Activated naive CD4-positive, alpha-beta T cell treated with anti-CD3 and anti-CD28 coated beads for 36 hours (primary cell): ENCODE data around the gene TBL1XR1. TPM values are rescaled to one million over a fixed set of nuclear protein-coding genes. Genes with fewer than 3 reads are reported as not detected.
"Not testable (repeated sequence)": the region's sequence is repeated elsewhere in the genome, so short reads cannot be mapped to it uniquely, and the experiment has no call there.

Experiments
- CTCF ChIA-PET: fragments of 350-600 bp; sonication (Branson Sonifier 250); formaldehyde crosslinking; loops from one replicate; lab custom pipeline; 2021; ENCODE audit warnings: antibody characterized with exemption; lab: Charles Lee
- DNase-seq: peaks from one replicate; pipeline ENCODE4 v3.0.0-alpha.2; 2020
- H3K27ac Mint-ChIP-seq: one replicate; pipeline ENCODE4 v1.8.0; 2021; ENCODE audit warnings: mild to moderate bottlenecking, mixed read lengths
- H3K27me3 Mint-ChIP-seq: one replicate; pipeline ENCODE4 v1.8.0; 2021; ENCODE audit warnings: low read depth, mixed read lengths
- H3K36me3 Mint-ChIP-seq: one replicate; pipeline ENCODE4 v1.8.0; 2021; ENCODE audit warnings: low read depth, mixed read lengths
- H3K4me1 Mint-ChIP-seq: one replicate; pipeline ENCODE4 v1.8.0; 2021; ENCODE audit warnings: low read depth, mixed read lengths
- H3K4me3 Mint-ChIP-seq: one replicate; pipeline ENCODE4 v1.8.0; 2021; ENCODE audit warnings: mild to moderate bottlenecking, moderate library complexity, mixed read lengths
- H3K9me3 Mint-ChIP-seq: one replicate; pipeline ENCODE4 v1.8.0; 2021; ENCODE audit warnings: mixed read lengths
- intact Hi-C: fragments of 100-400 bp; cut with micrococcal nuclease; formaldehyde crosslinking; loops from one replicate; pipeline ENCODE4 v1.15.1; 2023
- total RNA-seq, 2 experiments: library from RNA; stranded (reverse); gene quantifications; one replicate each; pipeline ENCODE4 v1.2.3, GENCODE V29; 2021

The TBL1XR1 gene
- total RNA-seq, 2 experiments from 2014 or later: 149 to 162 TPM

GRCh38 chr3:177177749-177178221 is 19.5 kb downstream of the TBL1XR1 start:
- CTCF ChIA-PET: interaction anchor here (0.6 to 1.2 kb wide), 4 partner anchors 8 to 164 kb away, joined by 3 to 4 read pairs (median 4); no protein-coding TSS in a partner anchor
- no peak for DNase-seq
- Mint-ChIP-seq H3K36me3 (peaks cover 19% of the 10 kb centered on the region), H3K27ac (no peak overlapping the region), H3K9me3 (peaks cover 3% of the 10 kb centered on the region), H3K27me3 (no peaks in the 10 kb centered on the region), H3K4me1 (peaks cover 62% of the 10 kb centered on the region), H3K4me3 (no peak overlapping the region)
- intact Hi-C loops: no loop called here

- Mint-ChIP-seq H3K27ac (no peak overlapping the region), H3K9me3 (peaks cover 3% of the 10 kb centered on the region), H3K36me3 (peaks cover 27% of the 10 kb centered on the region), H3K4me1 (peaks cover 57% of the 10 kb centered on the region), H3K27me3 (no peaks in the 10 kb centered on the region), H3K4me3 (no peak overlapping the region)
- intact Hi-C loops: no loop called here
- CTCF ChIA-PET: interaction anchor here (0.7 to 1.1 kb wide), 2 partner anchors 8 to 92 kb away, joined by 3 to 4 read pairs; no protein-coding TSS in a partner anchor
- DNase-seq: no peak
Observed at GRCh38 chr3:177174607-177175170, 22.6 kb downstream of the TBL1XR1 start.

- Mint-ChIP-seq H3K27ac (no peak overlapping the region), H3K9me3 (no peaks in the 10 kb centered on the region), H3K4me1 (peaks cover 60% of the 10 kb centered on the region), H3K27me3 (no peaks in the 10 kb centered on the region), H3K36me3 (peaks cover 35% of the 10 kb centered on the region), H3K4me3 (no peak overlapping the region)
- intact Hi-C loops: no loop called here
- CTCF ChIA-PET: interaction anchor here (0.8 to 1.2 kb wide), 2 partner anchors 8 to 15 kb away, joined by 3 read pairs; no protein-coding TSS in a partner anchor
- DNase-seq: no peak
Observed at GRCh38 chr3:177169936-177170722, 27.2 kb downstream of the TBL1XR1 start.

- Mint-ChIP-seq H3K36me3 (peaks cover 45% of the 10 kb centered on the region), H3K27ac (no peak overlapping the region), H3K4me1 (peaks cover 54% of the 10 kb centered on the region), H3K27me3 (no peaks in the 10 kb centered on the region), H3K9me3 (no peaks in the 10 kb centered on the region), H3K4me3 (no peak overlapping the region)
- DNase-seq: no peak
- intact Hi-C loops: no loop called here
- CTCF ChIA-PET: interaction anchor here (0.7 kb wide), 1 partner anchor 682 kb away, joined by 3 read pairs; no protein-coding TSS in a partner anchor
Observed at GRCh38 chr3:177168431-177168830, 28.9 kb downstream of the TBL1XR1 start.

GRCh38 chr3:177162742-177163141 is 34.5 kb downstream of the TBL1XR1 start:
- H3K27ac Mint-ChIP-seq: no peak overlapping the region
- DNase-seq: no peak
- CTCF ChIA-PET: no interaction called here
- H3K9me3 Mint-ChIP-seq: peaks cover 2% of the 10 kb centered on the region
- H3K4me3 Mint-ChIP-seq: no peak overlapping the region
- intact Hi-C loops: no loop called here
- peaks cover 44% of the 10 kb centered on the region for H3K4me1 Mint-ChIP-seq
- no peaks in the 10 kb centered on the region for H3K27me3 Mint-ChIP-seq
- H3K36me3 Mint-ChIP-seq: peaks cover 51% of the 10 kb centered on the region

- CTCF ChIA-PET: interaction anchor here (0.6 kb wide), 1 partner anchor 39 kb away, joined by 7 read pairs; no protein-coding TSS in a partner anchor
- not testable (repeated sequence) for H3K27ac Mint-ChIP-seq, H3K4me3 Mint-ChIP-seq
Observed at GRCh38 chr3:177161603-177162002, 35.7 kb downstream of the TBL1XR1 start.

GRCh38 chr3:177158461-177158860 is 38.8 kb downstream of the TBL1XR1 start:
- intact Hi-C loops: no loop called here
- peaks cover 23% of the 10 kb centered on the region for H3K36me3 Mint-ChIP-seq
- H3K9me3 Mint-ChIP-seq: peaks cover 2% of the 10 kb centered on the region
- CTCF ChIA-PET: interaction anchor here (1.1 to 1.6 kb wide), 2 partner anchors 34 to 109 kb away, joined by 4 to 5 read pairs; no protein-coding TSS in a partner anchor
- no peaks in the 10 kb centered on the region for H3K27me3 Mint-ChIP-seq
- no peak overlapping the region for H3K27ac Mint-ChIP-seq
- H3K4me3 Mint-ChIP-seq: no peak overlapping the region
- H3K4me1 Mint-ChIP-seq: peaks cover 36% of the 10 kb centered on the region
- DNase-seq: no peak

More at GRCh38 chr3:177161603-177162002, 35.7 kb downstream of the TBL1XR1 start:
- peaks cover 42% of the 10 kb centered on the region for H3K36me3 Mint-ChIP-seq
- intact Hi-C loops, H3K27me3 Mint-ChIP-seq, DNase-seq, H3K9me3 Mint-ChIP-seq: not testable (repeated sequence)
- peaks cover 42% of the 10 kb centered on the region for H3K4me1 Mint-ChIP-seq

- Mint-ChIP-seq H3K27me3 (no peaks in the 10 kb centered on the region), H3K4me3 (no peak overlapping the region), H3K27ac (no peak overlapping the region), H3K4me1 (peaks cover 37% of the 10 kb centered on the region), H3K36me3 (peaks cover 16% of the 10 kb centered on the region), H3K9me3 (peaks cover 2% of the 10 kb centered on the region)
- DNase-seq: no peak
- CTCF ChIA-PET: no interaction called here
- intact Hi-C loops: no loop called here
Observed at GRCh38 chr3:177157492-177157891, 39.8 kb downstream of the TBL1XR1 start.

GRCh38 chr3:177154733-177155132 is 42.5 kb downstream of the TBL1XR1 start:
- H3K36me3 Mint-ChIP-seq: peaks cover 2% of the 10 kb centered on the region
- no peak for DNase-seq
- H3K27ac Mint-ChIP-seq: no peak overlapping the region
- intact Hi-C loops: no loop called here
- peaks cover 47% of the 10 kb centered on the region for H3K4me1 Mint-ChIP-seq
- no peaks in the 10 kb centered on the region for H3K9me3 Mint-ChIP-seq
- H3K4me3 Mint-ChIP-seq: no peak overlapping the region
- CTCF ChIA-PET: no interaction called here
- no peaks in the 10 kb centered on the region for H3K27me3 Mint-ChIP-seq

GRCh38 chr3:177150970-177151627 is 46.2 kb downstream of the TBL1XR1 start:
- peak; percentile 38 for DNase-seq
- Mint-ChIP-seq H3K4me1 (peaks cover 54% of the 10 kb centered on the region), H3K27me3 (no peaks in the 10 kb centered on the region), H3K9me3 (no peaks in the 10 kb centered on the region), H3K27ac (no peak overlapping the region), H3K4me3 (no peak overlapping the region), H3K36me3 (peaks cover 2% of the 10 kb centered on the region)
- CTCF ChIA-PET: no interaction called here
- intact Hi-C loops: loop anchor here (1.0 to 2.0 kb wide), 5 partner anchors 12 to 92 kb away; no protein-coding TSS in a partner anchor

- H3K4me3 Mint-ChIP-seq: no peak overlapping the region
- no peak overlapping the region for H3K27ac Mint-ChIP-seq
- H3K36me3 Mint-ChIP-seq: peaks cover 2% of the 10 kb centered on the region
- CTCF ChIA-PET: no interaction called here
- peaks cover 62% of the 10 kb centered on the region for H3K4me1 Mint-ChIP-seq
- intact Hi-C loops: loop anchor here (2.0 kb wide), 4 partner anchors 16 to 92 kb away; no protein-coding TSS in a partner anchor
- DNase-seq: no peak
- no peaks in the 10 kb centered on the region for H3K9me3 Mint-ChIP-seq
- H3K27me3 Mint-ChIP-seq: no peaks in the 10 kb centered on the region
Observed at GRCh38 chr3:177150218-177150916, 46.9 kb downstream of the TBL1XR1 start.
